ENCODE measurements around the gene BCL2. TPM values are rescaled to one million over a fixed set of nuclear protein-coding genes. Genes with fewer than 3 reads are reported as not detected.

BCL2 gene
- total RNA-seq, 4 donors from 2014 or later = 10.7 to 37.3 (median 24.2) TPM

- TF ChIP-seq EP300 (IDR thresholded peaks at IDR 0.05) (no peak), POLR2A (IDR thresholded peaks at IDR 0.05) (no peak), CTCF (IDR thresholded peaks at IDR 0.05) (no peak), POLR2AphosphoS5 (IDR thresholded peaks at IDR 0.05) (no peak)
- H3K27me3 ChIP-seq = no peaks in the 10 kb centered on the region
These were observed 1.4 kb upstream of the BCL2 start for GRCh38 chr18:63320975-63321265.

GRCh38 chr18:63320123-63320974, 780 bp upstream of the BCL2 start:
- Histone ChIP-seq H3K36me3 (no peaks in the 10 kb centered on the region), H3K9me3 (no peaks in the 10 kb centered on the region), H3K27me3 (no peaks in the 10 kb centered on the region), H3K27ac (peak overlapping the region; percentile 85), H3K4me1 (peaks cover 51% of the 10 kb centered on the region), H3K4me3 (peak overlapping the region; percentile 81)
- no peak for TF ChIP-seq POLR2A (IDR thresholded peaks at IDR 0.05)
- no peak for TF ChIP-seq EP300 (IDR thresholded peaks at IDR 0.05)
- no peak for TF ChIP-seq CTCF (IDR thresholded peaks at IDR 0.05)
- no peak for TF ChIP-seq POLR2AphosphoS5 (IDR thresholded peaks at IDR 0.05)
- peak; percentile 90 to 91 for DNase-seq (ENCODE audit: low spot score in 2 of 2)
- WGBS = 0% methylated on average over 21 of the region's 92 CpGs

More at GRCh38 chr18:63320975-63321265, 1.4 kb upstream of the BCL2 start:
- Histone ChIP-seq H3K9me3 (no peaks in the 10 kb centered on the region), H3K36me3 (no peaks in the 10 kb centered on the region), H3K27ac (peak overlapping the region; percentile 85), H3K4me1 (peaks cover 47% of the 10 kb centered on the region), H3K4me3 (peak overlapping the region; percentile 81)
- peak; percentile 76 to 84 for DNase-seq (ENCODE audit: low spot score in 2 of 2)
- WGBS = 39% methylated on average over 14 of the region's 16 CpGs

- Histone ChIP-seq H3K27ac (peak overlapping the region; percentile 85), H3K9me3 (no peaks in the 10 kb centered on the region), H3K36me3 (no peaks in the 10 kb centered on the region), H3K4me3 (peak overlapping the region; percentile 81), H3K4me1 (peaks cover 59% of the 10 kb centered on the region), H3K27me3 (no peaks in the 10 kb centered on the region)
- TF ChIP-seq CTCF (IDR thresholded peaks at IDR 0.05) = no peak
- no peak for DNase-seq (ENCODE audit: low spot score in 2 of 2)
- 0% methylated on average over 7 of the region's 8 CpGs for WGBS
These were observed 633 bp downstream of the BCL2 start for GRCh38 chr18:63318889-63319382.

DNA sequence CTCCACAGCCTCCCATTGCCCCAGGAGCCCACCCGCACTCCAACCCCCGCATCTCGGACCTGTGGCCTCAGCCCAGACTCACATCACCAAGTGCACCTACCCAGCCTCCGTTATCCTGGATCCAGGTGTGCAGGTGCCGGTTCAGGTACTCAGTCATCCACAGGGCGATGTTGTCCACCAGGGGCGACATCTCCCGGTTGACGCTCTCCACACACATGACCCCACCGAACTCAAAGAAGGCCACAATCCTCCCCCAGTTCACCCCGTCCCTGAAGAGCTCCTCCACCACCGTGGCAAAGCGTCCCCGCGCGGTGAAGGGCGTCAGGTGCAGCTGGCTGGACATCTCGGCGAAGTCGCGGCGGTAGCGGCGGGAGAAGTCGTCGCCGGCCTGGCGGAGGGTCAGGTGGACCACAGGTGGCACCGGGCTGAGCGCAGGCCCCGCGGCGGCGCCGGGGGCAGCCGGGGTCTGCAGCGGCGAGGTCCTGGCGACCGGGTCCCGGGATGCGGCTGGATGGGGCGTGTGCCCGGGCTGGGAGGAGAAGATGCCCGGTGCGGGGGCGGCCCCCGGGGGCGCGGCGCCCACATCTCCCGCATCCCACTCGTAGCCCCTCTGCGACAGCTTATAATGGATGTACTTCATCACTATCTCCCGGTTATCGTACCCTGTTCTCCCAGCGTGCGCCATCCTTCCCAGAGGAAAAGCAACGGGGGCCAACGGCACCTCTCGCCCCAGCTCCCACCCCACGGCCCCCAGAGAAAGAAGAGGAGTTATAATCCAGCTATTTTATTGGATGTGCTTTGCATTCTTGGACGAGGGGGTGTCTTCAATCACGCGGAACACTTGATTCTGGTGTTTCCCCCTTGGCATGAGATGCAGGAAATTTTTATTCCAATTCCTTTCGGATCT, 1.3 kb downstream of the BCL2 start:
- Histone ChIP-seq H3K36me3 (no peaks in the 10 kb centered on the region), H3K9me3 (no peaks in the 10 kb centered on the region), H3K27me3 (no peaks in the 10 kb centered on the region), H3K4me1 (peaks cover 65% of the 10 kb centered on the region), H3K4me3 (peak overlapping the region; percentile 81), H3K27ac (peak overlapping the region; percentile 53)
- no peak for TF ChIP-seq POLR2A (IDR thresholded peaks at IDR 0.05)
- peak; percentile 44 to 76 for TF ChIP-seq CTCF (IDR thresholded peaks at IDR 0.05)
- TF ChIP-seq EP300 (IDR thresholded peaks at IDR 0.05) = no peak
- no peak for TF ChIP-seq POLR2AphosphoS5 (IDR thresholded peaks at IDR 0.05)
- WGBS = 4% methylated on average over 16 of the region's 66 CpGs
- DNase-seq (ENCODE audit: low spot score in 2 of 2) = peak; percentile 81 to 85

- Histone ChIP-seq H3K36me3 (no peaks in the 10 kb centered on the region), H3K4me3 (peak overlapping the region; percentile 81), H3K4me1 (peaks cover 62% of the 10 kb centered on the region), H3K27me3 (no peaks in the 10 kb centered on the region), H3K9me3 (no peaks in the 10 kb centered on the region), H3K27ac (peak overlapping the region; percentile 28)
- DNase-seq (ENCODE audit: low spot score in 2 of 2) = no peak
- TF ChIP-seq CTCF (IDR thresholded peaks at IDR 0.05) = no peak
- no peak for TF ChIP-seq POLR2A (IDR thresholded peaks at IDR 0.05)
- no peak for TF ChIP-seq EP300 (IDR thresholded peaks at IDR 0.05)
- TF ChIP-seq POLR2AphosphoS5 (IDR thresholded peaks at IDR 0.05) = no peak
- WGBS = 57% methylated on average over 10 of the region's 10 CpGs
These were observed 2.0 kb downstream of the BCL2 start for GRCh38 chr18:63317556-63317946.
